Keratinocyte (primary cell): ENCODE measurements around the gene PAPSS2.
"Not testable (repeated sequence)": the region's sequence is repeated elsewhere in the genome, so short reads cannot be mapped to it uniquely, and the experiment has no call there.

Experiments used
- CTCF ChIP-seq, 3 experiments: IDR thresholded peaks in 1 of 3; conservative IDR thresholded peaks in 1 of 3; optimal IDR thresholded peaks in 1 of 3; 2 replicates in 2 of 3; 3 replicates in 1 of 3; pipeline versions ENCODE3 to v1.5.1; 2011; ENCODE audit warnings: low read length in 3 of 3, mild to moderate bottlenecking in 3 of 3, moderate library complexity in 2 of 3, control low read depth in 1 of 3, inconsistent platforms in 1 of 3; ENCODE audit not compliant: insufficient read depth in 2 of 3; ENCODE audit errors: extremely low read depth in 1 of 3
- EZH2 ChIP-seq: IDR thresholded peaks from one replicate; pipeline ENCODE4 v1.6.1; 2012; ENCODE audit warnings: inconsistent platforms, mild to moderate bottlenecking, low read length, moderate library complexity

- not testable (repeated sequence) for TF ChIP-seq CTCF (optimal IDR thresholded peaks at IDR 0.05 in 1 of 3, IDR thresholded peaks at IDR 0.05 in 1 of 3, conservative IDR thresholded peaks at IDR 0.05 in 1 of 3; ENCODE audit: extremely low read depth in 1 of 3, insufficient read depth in 2 of 3, low read length in 3 of 3); EZH2
Measured at GRCh38 chr10:87738253-87738652, 78.6 kb downstream of the PAPSS2 start.
